GM12878 (cell line): Measurements from ENCODE around the gene EPGN. TPM values are rescaled to one million over a fixed set of nuclear protein-coding genes. Genes with fewer than 3 reads are reported as not detected.

ENCODE experiments used
- ATAC-seq: fragments of 200-7000 bp; cut with Tn5 transposase; 3 replicates; pipeline ENCODE4 v1.9.1; 2020; ENCODE audit warnings: mild to moderate bottlenecking, moderate library complexity
- BruUV-seq: library from RNA; stranded (reverse); fragments of 400-500 nt; replicated peaks from 2 replicates; lab custom pipeline; 2021; lab: Mats Ljungman, UMichigan
- CTCF ChIA-PET: fragments of 300-600 bp; sonication (Branson Sonifier 250); formaldehyde crosslinking; extraction: SDS; loops from one replicate; lab custom pipeline; 2021; ENCODE audit warnings: inconsistent platforms; lab: Yijun Ruan, JAX
- POLR2A ChIA-PET: fragments of 350-600 bp; formaldehyde crosslinking; extraction: SDS; loops from one replicate; lab custom pipeline; 2021; ENCODE audit warnings: inconsistent platforms; lab: Charles Lee
- RAD21 ChIA-PET: fragments of 300-600 bp; sonication (Branson Sonifier 250); formaldehyde crosslinking; loops from one replicate; lab custom pipeline; 2023; ENCODE audit warnings: antibody characterized with exemption; ENCODE audit not compliant: unreplicated experiment; lab: Charles Lee
- SMC1A ChIA-PET: fragments of 300-600 bp; sonication (Branson Sonifier 250); formaldehyde crosslinking; loops from one replicate; lab custom pipeline; 2023; ENCODE audit not compliant: unreplicated experiment, uncharacterized antibody; lab: Charles Lee
- DNase-seq: peaks from one replicate; pipeline ENCODE4 v3.0.0-alpha.2; 2011; ENCODE audit warnings: low read depth, low spot score
- FAIRE-seq: peaks from 3 replicates; lab custom pipeline; 2011; peaks lifted over from hg19 to GRCh38; lab: Jason Lieb, UNC
- H2AFZ ChIP-seq: 2 replicates; pipeline ENCODE4 v1.6.0; 2011; ENCODE audit warnings: low read depth, low read length, control low read depth; ENCODE audit not compliant: control insufficient read depth
- H3K27ac ChIP-seq: 2 replicates; pipeline ENCODE4 v1.5.1; 2011; ENCODE audit warnings: control low read depth; ENCODE audit not compliant: control insufficient read depth, insufficient read depth
- H3K27me3 ChIP-seq, 2 experiments: replicated peaks in 1 of 2; 2 replicates each; pipeline versions ENCODE4 v1.6.0 to v1.6.1; 2011; ENCODE audit warnings: low read length in 1 of 2; ENCODE audit not compliant: control insufficient read depth in 2 of 2, insufficient read depth in 2 of 2
- H3K36me3 ChIP-seq, 2 experiments: 2 replicates each; pipeline ENCODE4 v1.5.1; 2011; ENCODE audit warnings: low read length in 1 of 2; ENCODE audit not compliant: control insufficient read depth in 2 of 2, insufficient read depth in 2 of 2
- H3K4me1 ChIP-seq: 2 replicates; pipeline ENCODE4 v1.6.1; 2011; ENCODE audit warnings: mild to moderate bottlenecking, low read length, moderate library complexity, mixed read lengths; ENCODE audit not compliant: control insufficient read depth, insufficient read depth
- H3K4me2 ChIP-seq: 2 replicates; pipeline ENCODE4 v1.6.0; 2011; ENCODE audit warnings: control low read depth; ENCODE audit not compliant: control insufficient read depth, insufficient read depth
- H3K4me3 ChIP-seq: fragments of 200-600 bp; sonication (generic); 2 replicates; pipeline ENCODE4 v1.5.1; 2016
- H3K79me2 ChIP-seq: 2 replicates; pipeline ENCODE4 v1.6.0; 2011; ENCODE audit warnings: low read length; ENCODE audit not compliant: control insufficient read depth, insufficient read depth
- H3K9ac ChIP-seq: 2 replicates; pipeline ENCODE4 v1.8.0; 2011; ENCODE audit warnings: low read length, control low read depth, mixed read lengths; ENCODE audit not compliant: control insufficient read depth, insufficient read depth
- H3K9me3 ChIP-seq: replicated peaks from 3 replicates; pipeline ENCODE4 v1.5.1; 2011; ENCODE audit warnings: mild to moderate bottlenecking, low read length; ENCODE audit not compliant: control insufficient read depth, insufficient read depth
- H4K20me1 ChIP-seq: 2 replicates; pipeline ENCODE4 v1.6.0; 2011; ENCODE audit not compliant: control insufficient read depth, insufficient read depth
- IRF4 ChIP-seq: IDR thresholded peaks from 2 replicates; pipeline ENCODE4 v1.6.1; 2011; ENCODE audit warnings: low read depth, low read length
- PAX5 ChIP-seq: IDR thresholded peaks from 2 replicates; pipeline ENCODE4 v1.6.1; 2011; ENCODE audit warnings: low read depth, low read length, borderline replicate concordance
- STAT1 ChIP-seq: fragments of 450-650 bp; conservative IDR thresholded peaks from 2 replicates; pipeline ENCODE4 v1.6.1; 2014; ENCODE audit warnings: antibody characterized with exemption, mild to moderate bottlenecking
- TARDBP ChIP-seq: IDR thresholded peaks from 2 replicates; pipeline ENCODE4 v1.6.1; 2016; ENCODE audit warnings: borderline replicate concordance
- WGBS: methylation state at CpG from one replicate; pipeline ENCODE4 v1.1.6; 2016; ENCODE audit warnings: low lambda C conversion rate; ENCODE audit not compliant: insufficient replicate concordance, insufficient coverage; ENCODE audit errors: missing lambda C conversion rate; 5-methylcytosine and 5-hydroxymethylcytosine counted together
- in situ Hi-C: fragments of 300-500 bp; cut with MboI; formaldehyde crosslinking; loops from 9 replicates; pipeline ENCODE4 v1.14.3; 2018; ENCODE audit warnings: mixed read lengths
- intact Hi-C: fragments of 100-400 bp; cut with micrococcal nuclease; formaldehyde crosslinking; loops from one replicate; pipeline ENCODE4 v1.14.2; 2022; ENCODE audit not compliant: unreplicated experiment
- polyA plus RNA-seq, 11 experiments: library from polyadenylated mRNA; depleted of rRNA in 4 of 11; unstranded in 6 of 11; stranded (reverse) in 5 of 11; fragments of >200 nt; fragmentation: Nextera tagmentation in 4 of 11; fragmentation: Illumina TruSeq in 1 of 11; extraction: Ambion mirVana in 4 of 11; extraction: Trizol in 1 of 11; gene quantifications; 1 replicate in 1 of 11; 2 replicates in 10 of 11; pipeline versions ENCODE4 v1.2.1 to v1.2.3, GENCODE V29; 2011 to 2016; ENCODE audit warnings: inconsistent platforms in 2 of 11, missing spikeins in 2 of 11, low read depth in 1 of 11
- total RNA-seq, 4 experiments: library from RNA; depleted of rRNA in 3 of 4; stranded (reverse); fragments of >200 nt in 3 of 4; fragmentation: Illumina TruSeq in 1 of 4; extraction: Trizol in 1 of 4; gene quantifications; 2 replicates each; pipeline versions ENCODE4 v1.2.1 to v1.2.3, GENCODE V29; 2013 to 2021
- TF ChIP-seq, protein P1 (sequence below): fragments of 450-650 bp; IDR thresholded peaks from 2 replicates; pipeline ENCODE4 v1.6.1; 2014; ENCODE audit warnings: mild to moderate bottlenecking
- TF ChIP-seq, protein P2 (sequence below): fragments of 450-650 bp; IDR thresholded peaks from 2 replicates; pipeline ENCODE4 v1.6.1; 2017; ENCODE audit warnings: mild to moderate bottlenecking, moderate library complexity
- TF ChIP-seq, protein P3 (sequence below): fragments of 450-650 bp; IDR thresholded peaks from 2 replicates; pipeline ENCODE4 v1.6.1; 2017; ENCODE audit warnings: borderline replicate concordance
- TF ChIP-seq, protein P4 (sequence below): fragments of 450-650 bp; IDR thresholded peaks from 2 replicates; pipeline ENCODE4 v1.6.1; 2017; ENCODE audit warnings: mild to moderate bottlenecking

Gene EPGN
- total and polyA plus RNA-seq, 10 of the 15 experiments (the other 5 are each of a cell fraction or from before 2014, with no cell fraction given) = 0.06 to 0.54 (median 0.28) TPM; not detected in 6

DNA sequence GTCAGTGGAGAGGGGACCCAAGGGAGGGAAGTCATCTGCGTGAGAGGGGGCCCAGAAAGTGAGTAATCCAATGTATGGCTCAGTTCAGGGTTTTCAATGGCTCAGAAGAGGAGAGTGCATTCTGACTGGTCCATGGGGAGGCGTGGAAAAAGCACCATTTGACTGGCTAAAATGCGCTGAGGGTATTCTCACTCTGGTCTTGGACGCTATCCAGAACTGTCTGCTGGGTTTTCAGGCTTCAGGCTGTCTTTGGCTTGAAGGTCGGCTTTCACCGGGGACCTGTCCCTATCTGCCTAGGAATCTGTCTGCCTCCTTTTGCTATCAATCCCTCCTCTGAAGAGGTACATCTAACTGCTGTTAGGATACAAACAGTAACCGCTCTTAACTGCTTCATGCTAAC, 26.4 kb downstream of the EPGN start:
- Histone ChIP-seq H3K36me3 (no peaks in the 10 kb centered on the region), H3K79me2 (no peaks in the 10 kb centered on the region), H3K4me1 (peaks cover 5% of the 10 kb centered on the region; the same call in 1 of the 2 replicates), H3K27me3 (no peaks in the 10 kb centered on the region; a peak in 1 of 4 replicates), H3K4me2 (no peak overlapping the region), H3K4me3 (no peak overlapping the region), H2AFZ (no peak overlapping the region), H3K9ac (no peak overlapping the region), H4K20me1 (no peaks in the 10 kb centered on the region), H3K9me3 (no peaks in the 10 kb centered on the region; the same call in 2 of the 3 replicates), H3K27ac (no peak overlapping the region)
- ChIA-PET SMC1A (interaction anchor here (1.2 kb wide), 1 partner anchor 16 kb away, joined by 3 read pairs; no protein-coding TSS in a partner anchor), RAD21 (no interaction called here), CTCF (interaction anchor here (1.1 to 1.6 kb wide), 3 partner anchors 13 to 341 kb away, joined by 4 to 5 read pairs (median 4); no protein-coding TSS in a partner anchor), POLR2A (no interaction called here)
- DNase-seq = no peak
- no peak; the same call in 2 of the 3 replicates for ATAC-seq
- 57% methylated on average over 7 of the region's 7 CpGs for WGBS
- in situ Hi-C loops (no loop called here), intact Hi-C loops (no loop called here)
- TF ChIP-seq, protein P1, sequence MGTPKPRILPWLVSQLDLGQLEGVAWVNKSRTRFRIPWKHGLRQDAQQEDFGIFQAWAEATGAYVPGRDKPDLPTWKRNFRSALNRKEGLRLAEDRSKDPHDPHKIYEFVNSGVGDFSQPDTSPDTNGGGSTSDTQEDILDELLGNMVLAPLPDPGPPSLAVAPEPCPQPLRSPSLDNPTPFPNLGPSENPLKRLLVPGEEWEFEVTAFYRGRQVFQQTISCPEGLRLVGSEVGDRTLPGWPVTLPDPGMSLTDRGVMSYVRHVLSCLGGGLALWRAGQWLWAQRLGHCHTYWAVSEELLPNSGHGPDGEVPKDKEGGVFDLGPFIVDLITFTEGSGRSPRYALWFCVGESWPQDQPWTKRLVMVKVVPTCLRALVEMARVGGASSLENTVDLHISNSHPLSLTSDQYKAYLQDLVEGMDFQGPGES = no peak
- TF ChIP-seq, protein P2, sequence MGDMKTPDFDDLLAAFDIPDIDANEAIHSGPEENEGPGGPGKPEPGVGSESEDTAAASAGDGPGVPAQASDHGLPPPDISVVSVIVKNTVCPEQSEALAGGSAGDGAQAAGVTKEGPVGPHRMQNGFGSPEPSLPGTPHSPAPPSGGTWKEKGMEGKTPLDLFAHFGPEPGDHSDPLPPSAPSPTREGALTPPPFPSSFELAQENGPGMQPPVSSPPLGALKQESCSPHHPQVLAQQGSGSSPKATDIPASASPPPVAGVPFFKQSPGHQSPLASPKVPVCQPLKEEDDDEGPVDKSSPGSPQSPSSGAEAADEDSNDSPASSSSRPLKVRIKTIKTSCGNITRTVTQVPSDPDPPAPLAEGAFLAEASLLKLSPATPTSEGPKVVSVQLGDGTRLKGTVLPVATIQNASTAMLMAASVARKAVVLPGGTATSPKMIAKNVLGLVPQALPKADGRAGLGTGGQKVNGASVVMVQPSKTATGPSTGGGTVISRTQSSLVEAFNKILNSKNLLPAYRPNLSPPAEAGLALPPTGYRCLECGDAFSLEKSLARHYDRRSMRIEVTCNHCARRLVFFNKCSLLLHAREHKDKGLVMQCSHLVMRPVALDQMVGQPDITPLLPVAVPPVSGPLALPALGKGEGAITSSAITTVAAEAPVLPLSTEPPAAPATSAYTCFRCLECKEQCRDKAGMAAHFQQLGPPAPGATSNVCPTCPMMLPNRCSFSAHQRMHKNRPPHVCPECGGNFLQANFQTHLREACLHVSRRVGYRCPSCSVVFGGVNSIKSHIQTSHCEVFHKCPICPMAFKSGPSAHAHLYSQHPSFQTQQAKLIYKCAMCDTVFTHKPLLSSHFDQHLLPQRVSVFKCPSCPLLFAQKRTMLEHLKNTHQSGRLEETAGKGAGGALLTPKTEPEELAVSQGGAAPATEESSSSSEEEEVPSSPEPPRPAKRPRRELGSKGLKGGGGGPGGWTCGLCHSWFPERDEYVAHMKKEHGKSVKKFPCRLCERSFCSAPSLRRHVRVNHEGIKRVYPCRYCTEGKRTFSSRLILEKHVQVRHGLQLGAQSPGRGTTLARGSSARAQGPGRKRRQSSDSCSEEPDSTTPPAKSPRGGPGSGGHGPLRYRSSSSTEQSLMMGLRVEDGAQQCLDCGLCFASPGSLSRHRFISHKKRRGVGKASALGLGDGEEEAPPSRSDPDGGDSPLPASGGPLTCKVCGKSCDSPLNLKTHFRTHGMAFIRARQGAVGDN = no peak
- TF ChIP-seq, protein P3, sequence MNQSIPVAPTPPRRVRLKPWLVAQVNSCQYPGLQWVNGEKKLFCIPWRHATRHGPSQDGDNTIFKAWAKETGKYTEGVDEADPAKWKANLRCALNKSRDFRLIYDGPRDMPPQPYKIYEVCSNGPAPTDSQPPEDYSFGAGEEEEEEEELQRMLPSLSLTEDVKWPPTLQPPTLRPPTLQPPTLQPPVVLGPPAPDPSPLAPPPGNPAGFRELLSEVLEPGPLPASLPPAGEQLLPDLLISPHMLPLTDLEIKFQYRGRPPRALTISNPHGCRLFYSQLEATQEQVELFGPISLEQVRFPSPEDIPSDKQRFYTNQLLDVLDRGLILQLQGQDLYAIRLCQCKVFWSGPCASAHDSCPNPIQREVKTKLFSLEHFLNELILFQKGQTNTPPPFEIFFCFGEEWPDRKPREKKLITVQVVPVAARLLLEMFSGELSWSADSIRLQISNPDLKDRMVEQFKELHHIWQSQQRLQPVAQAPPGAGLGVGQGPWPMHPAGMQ = no peak
- TF ChIP-seq TARDBP (no peak), STAT1 (no peak), IRF4 (no peak), PAX5 (no peak)
- TF ChIP-seq, protein P4, sequence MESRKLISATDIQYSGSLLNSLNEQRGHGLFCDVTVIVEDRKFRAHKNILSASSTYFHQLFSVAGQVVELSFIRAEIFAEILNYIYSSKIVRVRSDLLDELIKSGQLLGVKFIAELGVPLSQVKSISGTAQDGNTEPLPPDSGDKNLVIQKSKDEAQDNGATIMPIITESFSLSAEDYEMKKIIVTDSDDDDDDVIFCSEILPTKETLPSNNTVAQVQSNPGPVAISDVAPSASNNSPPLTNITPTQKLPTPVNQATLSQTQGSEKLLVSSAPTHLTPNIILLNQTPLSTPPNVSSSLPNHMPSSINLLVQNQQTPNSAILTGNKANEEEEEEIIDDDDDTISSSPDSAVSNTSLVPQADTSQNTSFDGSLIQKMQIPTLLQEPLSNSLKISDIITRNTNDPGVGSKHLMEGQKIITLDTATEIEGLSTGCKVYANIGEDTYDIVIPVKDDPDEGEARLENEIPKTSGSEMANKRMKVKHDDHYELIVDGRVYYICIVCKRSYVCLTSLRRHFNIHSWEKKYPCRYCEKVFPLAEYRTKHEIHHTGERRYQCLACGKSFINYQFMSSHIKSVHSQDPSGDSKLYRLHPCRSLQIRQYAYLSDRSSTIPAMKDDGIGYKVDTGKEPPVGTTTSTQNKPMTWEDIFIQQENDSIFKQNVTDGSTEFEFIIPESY = no peak
- BruUV-seq = no TSS peak
- no peak for FAIRE-seq
